K562 (cell line): Measurements from ENCODE around the gene OPCML.

ENCODE experiments used
- MAFF ChIP-seq: IDR thresholded peaks from 2 replicates; pipeline ENCODE4 v1.6.1; 2012; ENCODE audit warnings: low read length, improper control_type of control experiment
- MTA3 ChIP-seq: fragments of 450-650 bp; formaldehyde crosslinking; IDR thresholded peaks from 2 replicates; pipeline ENCODE4 v1.6.1; 2017; ENCODE audit warnings: mild to moderate bottlenecking, borderline replicate concordance
- NFE2L1 ChIP-seq: fragments of 450-650 bp; IDR thresholded peaks from 2 replicates; pipeline ENCODE4 v1.6.1; 2016; ENCODE audit warnings: missing genetic modification characterization, low read depth, mild to moderate bottlenecking, missing compliant biosample characterization, moderate library complexity, borderline replicate concordance
- POLR2A ChIP-seq: fragments of 450-650 bp; conservative IDR thresholded peaks from 2 replicates; pipeline ENCODE4 v1.6.1; 2016
- ZNF134 ChIP-seq: fragments of 250-450 bp; sonication (Bioruptor Pico); conservative IDR thresholded peaks from 2 replicates; pipeline ENCODE4 v1.4.0; 2020
- ZNF140 ChIP-seq: fragments of 250-450 bp; sonication (Bioruptor Pico); IDR thresholded peaks from 2 replicates; pipeline ENCODE4 v1.8.0; 2021; ENCODE audit warnings: moderate library complexity, mild to moderate bottlenecking, inconsistent platforms
- TF ChIP-seq, protein P1 (sequence below), 3 experiments: IDR thresholded peaks in 2 of 3; conservative IDR thresholded peaks in 1 of 3; 2 replicates each; pipeline ENCODE4 v1.5.1; 2011 to 2012; ENCODE audit warnings: low read length in 3 of 3, mild to moderate bottlenecking in 3 of 3, control low read depth in 2 of 3, improper control_type of control experiment in 1 of 3, inconsistent platforms in 1 of 3, low read depth in 1 of 3, mixed read lengths in 1 of 3, moderate library complexity in 1 of 3; ENCODE audit not compliant: insufficient read depth in 2 of 3
- TF ChIP-seq, protein P2 (sequence below), 2 experiments: fragments of 450-650 bp; formaldehyde crosslinking in 1 of 2; IDR thresholded peaks; 2 replicates each; pipeline versions ENCODE4 v1.4.0 to v1.6.1; 2014 to 2020; ENCODE audit warnings: mild to moderate bottlenecking in 2 of 2, borderline replicate concordance in 1 of 2, low read depth in 1 of 2

DNA sequence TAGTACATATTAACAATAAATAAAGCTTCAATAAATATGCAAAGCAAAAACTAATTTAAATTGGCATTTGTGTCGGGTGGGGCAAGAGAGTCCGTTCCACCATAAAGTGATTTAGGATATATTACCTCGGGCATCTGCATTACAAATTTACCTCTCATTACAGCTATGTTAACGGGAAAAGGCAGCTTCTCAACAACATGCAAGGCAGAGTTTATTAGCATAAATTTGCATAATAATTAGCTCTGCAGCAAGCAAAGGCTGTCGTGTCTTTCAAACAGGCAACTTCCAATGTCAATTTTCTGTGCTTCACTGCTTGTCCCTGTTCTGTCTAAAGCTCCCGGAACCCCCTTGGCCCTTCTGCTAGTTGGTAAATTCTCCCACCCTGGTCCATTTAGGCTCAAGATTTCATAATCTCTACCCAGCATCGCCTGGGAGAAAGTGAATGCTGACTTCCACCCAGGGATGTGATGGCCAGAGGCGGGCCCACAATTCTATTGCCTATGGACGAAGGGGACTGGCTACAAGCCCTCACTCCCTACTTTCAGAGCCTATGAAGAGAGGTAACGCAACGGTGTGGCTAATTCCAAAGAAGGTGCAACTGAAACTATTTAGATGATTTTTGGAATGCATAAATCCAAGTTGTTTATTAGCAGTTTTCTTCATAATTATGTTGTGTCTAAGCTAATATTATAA, 462.1 kb downstream of the OPCML start:
- TF ChIP-seq MAFF (no peak), ZNF140 (CRISPR knock-in tag) (no peak), MTA3 (no peak), NFE2L1 (tag) (no peak), ZNF134 (CRISPR knock-in tag) (no peak), POLR2A (no peak)
- TF ChIP-seq, protein P1, sequence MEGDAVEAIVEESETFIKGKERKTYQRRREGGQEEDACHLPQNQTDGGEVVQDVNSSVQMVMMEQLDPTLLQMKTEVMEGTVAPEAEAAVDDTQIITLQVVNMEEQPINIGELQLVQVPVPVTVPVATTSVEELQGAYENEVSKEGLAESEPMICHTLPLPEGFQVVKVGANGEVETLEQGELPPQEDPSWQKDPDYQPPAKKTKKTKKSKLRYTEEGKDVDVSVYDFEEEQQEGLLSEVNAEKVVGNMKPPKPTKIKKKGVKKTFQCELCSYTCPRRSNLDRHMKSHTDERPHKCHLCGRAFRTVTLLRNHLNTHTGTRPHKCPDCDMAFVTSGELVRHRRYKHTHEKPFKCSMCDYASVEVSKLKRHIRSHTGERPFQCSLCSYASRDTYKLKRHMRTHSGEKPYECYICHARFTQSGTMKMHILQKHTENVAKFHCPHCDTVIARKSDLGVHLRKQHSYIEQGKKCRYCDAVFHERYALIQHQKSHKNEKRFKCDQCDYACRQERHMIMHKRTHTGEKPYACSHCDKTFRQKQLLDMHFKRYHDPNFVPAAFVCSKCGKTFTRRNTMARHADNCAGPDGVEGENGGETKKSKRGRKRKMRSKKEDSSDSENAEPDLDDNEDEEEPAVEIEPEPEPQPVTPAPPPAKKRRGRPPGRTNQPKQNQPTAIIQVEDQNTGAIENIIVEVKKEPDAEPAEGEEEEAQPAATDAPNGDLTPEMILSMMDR (IDR thresholded peaks at IDR 0.05 in 2 of 3, conservative IDR thresholded peaks at IDR 0.05 in 1 of 3; ENCODE audit: insufficient read depth in 2 of 3, low read depth in 1 of 3, low read length in 3 of 3) = no peak
- TF ChIP-seq, protein P2, sequence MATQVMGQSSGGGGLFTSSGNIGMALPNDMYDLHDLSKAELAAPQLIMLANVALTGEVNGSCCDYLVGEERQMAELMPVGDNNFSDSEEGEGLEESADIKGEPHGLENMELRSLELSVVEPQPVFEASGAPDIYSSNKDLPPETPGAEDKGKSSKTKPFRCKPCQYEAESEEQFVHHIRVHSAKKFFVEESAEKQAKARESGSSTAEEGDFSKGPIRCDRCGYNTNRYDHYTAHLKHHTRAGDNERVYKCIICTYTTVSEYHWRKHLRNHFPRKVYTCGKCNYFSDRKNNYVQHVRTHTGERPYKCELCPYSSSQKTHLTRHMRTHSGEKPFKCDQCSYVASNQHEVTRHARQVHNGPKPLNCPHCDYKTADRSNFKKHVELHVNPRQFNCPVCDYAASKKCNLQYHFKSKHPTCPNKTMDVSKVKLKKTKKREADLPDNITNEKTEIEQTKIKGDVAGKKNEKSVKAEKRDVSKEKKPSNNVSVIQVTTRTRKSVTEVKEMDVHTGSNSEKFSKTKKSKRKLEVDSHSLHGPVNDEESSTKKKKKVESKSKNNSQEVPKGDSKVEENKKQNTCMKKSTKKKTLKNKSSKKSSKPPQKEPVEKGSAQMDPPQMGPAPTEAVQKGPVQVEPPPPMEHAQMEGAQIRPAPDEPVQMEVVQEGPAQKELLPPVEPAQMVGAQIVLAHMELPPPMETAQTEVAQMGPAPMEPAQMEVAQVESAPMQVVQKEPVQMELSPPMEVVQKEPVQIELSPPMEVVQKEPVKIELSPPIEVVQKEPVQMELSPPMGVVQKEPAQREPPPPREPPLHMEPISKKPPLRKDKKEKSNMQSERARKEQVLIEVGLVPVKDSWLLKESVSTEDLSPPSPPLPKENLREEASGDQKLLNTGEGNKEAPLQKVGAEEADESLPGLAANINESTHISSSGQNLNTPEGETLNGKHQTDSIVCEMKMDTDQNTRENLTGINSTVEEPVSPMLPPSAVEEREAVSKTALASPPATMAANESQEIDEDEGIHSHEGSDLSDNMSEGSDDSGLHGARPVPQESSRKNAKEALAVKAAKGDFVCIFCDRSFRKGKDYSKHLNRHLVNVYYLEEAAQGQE (IDR thresholded peaks at IDR 0.05; ENCODE audit: borderline replicate concordance) = no peak
- TF ChIP-seq, protein P2 (CRISPR knock-in tag; IDR thresholded peaks at IDR 0.05; ENCODE audit: low read depth) = no peak
